Astrocyte of the hippocampus (primary cell): ENCODE measurements around the gene GCNT2.
A peak's percentile ranks its signal among the peaks of the same experiment; 100 is the strongest.
"Not testable (repeated sequence)": the region's sequence is repeated elsewhere in the genome, so short reads cannot be mapped to it uniquely, and the experiment has no call there.

Source experiments
- DNase-seq: peaks from one replicate; pipeline ENCODE4 v3.0.0; 2011; ENCODE audit warnings: low read depth, low spot score

The GCNT2 gene

GRCh38 chr6:10610289-10610688, 89.1 kb downstream of the GCNT2 start:
- DNase-seq, result no peak

GRCh38 chr6:10612161-10612560, 91.0 kb downstream of the GCNT2 start:
- DNase-seq, result no peak

- DNase-seq, result peak; percentile 53
These were observed 91.9 kb downstream of the GCNT2 start for GRCh38 chr6:10613077-10613476.

- DNase-seq, result peak; percentile 26
These were observed 92.6 kb downstream of the GCNT2 start for GRCh38 chr6:10613723-10614122.

- DNase-seq, result no peak
These were observed 94.5 kb downstream of the GCNT2 start for GRCh38 chr6:10615675-10616074.

GRCh38 chr6:10616266-10616665, 95.1 kb downstream of the GCNT2 start:
- DNase-seq, result not testable (repeated sequence)

- no peak for DNase-seq
These were observed 96.0 kb downstream of the GCNT2 start for GRCh38 chr6:10617008-10617696.

- no peak for DNase-seq
These were observed 97.3 kb downstream of the GCNT2 start for GRCh38 chr6:10618409-10618808.

- no peak for DNase-seq
These were observed 100.1 kb downstream of the GCNT2 start for GRCh38 chr6:10621213-10621612.

GRCh38 chr6:10621847-10622246, 100.7 kb downstream of the GCNT2 start:
- no peak for DNase-seq

- no peak for DNase-seq
These were observed 103.7 kb downstream of the GCNT2 start for GRCh38 chr6:10624836-10625235.

GRCh38 chr6:10626154-10626741, 105.1 kb downstream of the GCNT2 start:
- DNase-seq, result peak; percentile 32

- DNase-seq, result no peak
These were observed 106.6 kb downstream of the GCNT2 start for GRCh38 chr6:10627800-10628199.

- no peak for DNase-seq
These were observed 109.0 kb downstream of the GCNT2 start for GRCh38 chr6:10630178-10630577.

- DNase-seq, result peak; percentile 62
These were observed 112.1 kb downstream of the GCNT2 start for GRCh38 chr6:10633216-10633615.

- no peak for DNase-seq
These were observed 119.3 kb downstream of the GCNT2 start for GRCh38 chr6:10640412-10640811.

- no peak for DNase-seq
These were observed 120.4 kb downstream of the GCNT2 start for GRCh38 chr6:10641528-10641927.

GRCh38 chr6:10643201-10643651, 122.1 kb downstream of the GCNT2 start:
- DNase-seq, result no peak

GRCh38 chr6:10644225-10644624, 123.1 kb downstream of the GCNT2 start:
- DNase-seq, result no peak

GRCh38 chr6:10655508-10656055, 134.4 kb downstream of the GCNT2 start:
- no peak for DNase-seq

- no peak for DNase-seq
These were observed 138.0 kb downstream of the GCNT2 start for GRCh38 chr6:10658910-10659698.

- no peak for DNase-seq
These were observed 138.7 kb downstream of the GCNT2 start for GRCh38 chr6:10659699-10660348.
